ENCODE data around the gene CAMK1D.

Gene CAMK1D

GRCh38 chr10:12597176-12597575 lies 247.8 kb downstream of the CAMK1D start:
- DNase-seq (ENCODE audit: low spot score): no peak

GRCh38 chr10:12597788-12598765 lies 248.7 kb downstream of the CAMK1D start:
- no peak for DNase-seq (ENCODE audit: low spot score)

GRCh38 chr10:12600652-12601051 lies 251.3 kb downstream of the CAMK1D start:
- DNase-seq (ENCODE audit: low spot score): no peak

- DNase-seq (ENCODE audit: low spot score): no peak
Observed at GRCh38 chr10:12602521-12602920, 253.2 kb downstream of the CAMK1D start.

GRCh38 chr10:12603766-12604470 lies 254.6 kb downstream of the CAMK1D start:
- no peak for DNase-seq (ENCODE audit: low spot score)

GRCh38 chr10:12605580-12606405 lies 256.4 kb downstream of the CAMK1D start:
- peak; percentile 34 for DNase-seq (ENCODE audit: low spot score)

GRCh38 chr10:12606461-12606860 lies 257.1 kb downstream of the CAMK1D start:
- DNase-seq (ENCODE audit: low spot score): no peak

- no peak for DNase-seq (ENCODE audit: low spot score)
Observed at GRCh38 chr10:12608761-12609160, 259.4 kb downstream of the CAMK1D start.

GRCh38 chr10:12609435-12609834 lies 260.1 kb downstream of the CAMK1D start:
- no peak for DNase-seq (ENCODE audit: low spot score)

GRCh38 chr10:12613136-12613535 lies 263.8 kb downstream of the CAMK1D start:
- DNase-seq (ENCODE audit: low spot score): no peak

- no peak for DNase-seq (ENCODE audit: low spot score)
Observed at GRCh38 chr10:12614177-12614995, 265.0 kb downstream of the CAMK1D start.

GRCh38 chr10:12615296-12616220 lies 266.2 kb downstream of the CAMK1D start:
- DNase-seq (ENCODE audit: low spot score): no peak

- DNase-seq (ENCODE audit: low spot score): no peak
Observed at GRCh38 chr10:12617191-12618175, 268.1 kb downstream of the CAMK1D start.

- DNase-seq (ENCODE audit: low spot score): no peak
Observed at GRCh38 chr10:12622016-12622415, 272.7 kb downstream of the CAMK1D start.

- DNase-seq (ENCODE audit: low spot score): no peak
Observed at GRCh38 chr10:12622691-12623090, 273.3 kb downstream of the CAMK1D start.

- DNase-seq (ENCODE audit: low spot score): no peak
Observed at GRCh38 chr10:12625393-12626023, 276.2 kb downstream of the CAMK1D start.

GRCh38 chr10:12628153-12628552 lies 278.8 kb downstream of the CAMK1D start:
- DNase-seq (ENCODE audit: low spot score): no peak

- no peak for DNase-seq (ENCODE audit: low spot score)
Observed at GRCh38 chr10:12628964-12629766, 279.8 kb downstream of the CAMK1D start.
